Cerebellar cortex (tissue), 1 donor: ENCODE results near the gene NRG2.

Experiments
- DNase-seq: peaks from one replicate; pipeline ENCODE4 v3.0.0-alpha.2; 2015; ENCODE audit warnings: low spot score

NRG2 gene

GRCh38 chr5:139946440-139946839 lies 96.7 kb downstream of the NRG2 start:
- DNase-seq, result no peak

- DNase-seq, result no peak
Measured at GRCh38 chr5:139946006-139946405, 97.1 kb downstream of the NRG2 start.

- no peak for DNase-seq
Measured at GRCh38 chr5:139942243-139942642, 100.9 kb downstream of the NRG2 start.

- DNase-seq, result no peak
Measured at GRCh38 chr5:139930406-139930805, 112.7 kb downstream of the NRG2 start.

GRCh38 chr5:139926797-139927503 lies 116.1 kb downstream of the NRG2 start:
- peak; percentile 38 for DNase-seq

- peak; percentile 24 for DNase-seq
Measured at GRCh38 chr5:139925650-139926640, 117.2 kb downstream of the NRG2 start.

GRCh38 chr5:139925216-139925562 lies 117.9 kb downstream of the NRG2 start:
- DNase-seq, result no peak

- peak; percentile 28 for DNase-seq
Measured at GRCh38 chr5:139924294-139925215, 118.5 kb downstream of the NRG2 start.

GRCh38 chr5:139919308-139919707 lies 123.8 kb downstream of the NRG2 start:
- no peak for DNase-seq

GRCh38 chr5:139915834-139916233 lies 127.3 kb downstream of the NRG2 start:
- no peak for DNase-seq

GRCh38 chr5:139915266-139915665 lies 127.8 kb downstream of the NRG2 start:
- no peak for DNase-seq

- DNase-seq, result no peak
Measured at GRCh38 chr5:139914218-139914807, 128.8 kb downstream of the NRG2 start.

GRCh38 chr5:139912804-139913203 lies 130.3 kb downstream of the NRG2 start:
- DNase-seq, result no peak

- no peak for DNase-seq
Measured at GRCh38 chr5:139912158-139912557, 130.9 kb downstream of the NRG2 start.

GRCh38 chr5:139911425-139912120 lies 131.5 kb downstream of the NRG2 start:
- no peak for DNase-seq

- no peak for DNase-seq
Measured at GRCh38 chr5:139910901-139911300, 132.2 kb downstream of the NRG2 start.

GRCh38 chr5:139910036-139910435 lies 133.1 kb downstream of the NRG2 start:
- no peak for DNase-seq

GRCh38 chr5:139908749-139909148 lies 134.3 kb downstream of the NRG2 start:
- DNase-seq, result no peak

- no peak for DNase-seq
Measured at GRCh38 chr5:139906661-139907060, 136.4 kb downstream of the NRG2 start.

- DNase-seq, result no peak
Measured at GRCh38 chr5:139904816-139905661, 138.1 kb downstream of the NRG2 start.
